Right cardiac atrium (tissue), 5 donors: Measurements from ENCODE around the gene SH3BP2. TPM values are rescaled to one million over a fixed set of nuclear protein-coding genes. Genes with fewer than 3 reads are reported as not detected.

Experiments
- ATAC-seq, 2 donors: fragments of 200-7000 bp; cut with Tn5 transposase; one replicate each; pipeline versions ENCODE4 v1.8.0 to v1.9.1; 2020; ENCODE audit warnings: moderate library complexity in 2 of 2, mild to moderate bottlenecking in 1 of 2
- DNase-seq, 3 donors: peaks; one replicate each; pipeline ENCODE4 v3.0.0-alpha.2; 2020
- H3K27ac ChIP-seq: one replicate; pipeline ENCODE4 v1.5.1; 2013; ENCODE audit warnings: mild to moderate bottlenecking, low read length, control low read depth, moderate library complexity
- H3K27me3 ChIP-seq: one replicate; pipeline ENCODE4 v1.6.1; 2013; ENCODE audit not compliant: control insufficient read depth, insufficient read depth
- H3K4me1 ChIP-seq: one replicate; pipeline ENCODE4 v1.6.1; 2013; ENCODE audit warnings: low read length; ENCODE audit not compliant: control insufficient read depth, insufficient read depth
- H3K4me3 ChIP-seq: one replicate; pipeline ENCODE4 v1.5.1; 2013; ENCODE audit warnings: low read length, control low read depth
- H3K9me3 ChIP-seq: one replicate; pipeline ENCODE4 v1.6.1; 2013; ENCODE audit warnings: low read length; ENCODE audit not compliant: control insufficient read depth
- WGBS: extraction: QIAGEN DNeasy Blood & Tissue Kit; methylation state at CpG from one replicate; pipeline ENCODE4 v1.1.7; 2013; 5-methylcytosine and 5-hydroxymethylcytosine counted together
- intact Hi-C, 4 donors: fragments of 100-400 bp; cut with DNase I; formaldehyde crosslinking; loops; one replicate each; pipeline versions ENCODE4 v1.11.0 to v1.14.0; 2022 to 2023
- polyA plus RNA-seq: library from polyadenylated mRNA; stranded (reverse); fragments of 200-250 nt; gene quantifications from one replicate; pipeline ENCODE4 v1.2.3, GENCODE V29; 2013
- total RNA-seq, 4 donors: library from RNA; stranded (reverse); fragmentation: NEBNext Ultra II Directional; extraction: Animal tissue kit (Norgen Biotek cat#: 25700); gene quantifications; one replicate each; pipeline ENCODE4 v1.2.1, GENCODE V29; 2021
- donor health status: healthy with polysubstance abuse.
- donor health status: DM: no; HTN: yes; CAD: no.
- donor health status: DM: no; HTN: no; CAD: no.
- donor health status: DM: no; HTN: yes; CAD: no; lungs with severe emphysema.
- donor health status: DM: yes; HTN: yes; CAD: no.

Gene SH3BP2
- total and polyA plus RNA-seq, 5 donors = 20.5 to 28.8 (median 25.0) TPM

DNA sequence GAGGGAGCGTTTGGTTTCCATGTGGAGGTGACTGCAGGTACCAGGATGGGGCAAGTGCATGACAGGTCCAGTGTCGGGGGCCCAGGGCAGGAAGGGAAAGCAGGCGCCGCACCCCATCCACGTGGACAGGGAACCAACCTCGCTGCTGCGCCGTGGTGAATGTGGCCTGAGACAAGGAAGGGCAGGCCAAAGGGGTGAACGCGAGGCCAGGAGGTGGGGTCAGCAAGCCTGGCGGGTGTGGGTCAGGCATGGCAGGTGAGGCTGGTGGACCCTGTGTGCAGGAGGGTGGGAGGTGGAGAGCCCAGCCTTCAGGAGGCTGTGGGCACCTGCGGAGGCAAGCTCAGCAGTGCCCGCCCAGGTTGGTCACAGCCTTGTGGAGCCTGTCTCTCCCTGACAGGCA is 14.7 kb downstream of the SH3BP2 start:
- H3K4me3 ChIP-seq = no peak overlapping the region
- intact Hi-C loops = no loop called here
- 93% methylated on average over 13 of the region's 13 CpGs for WGBS
- H3K9me3 ChIP-seq = no peaks in the 10 kb centered on the region
- no peak overlapping the region for H3K27ac ChIP-seq
- no peaks in the 10 kb centered on the region for H3K27me3 ChIP-seq
- DNase-seq (peak; percentile 20 to 61 (median 60)), ATAC-seq (no peak)
- peaks cover 21% of the 10 kb centered on the region for H3K4me1 ChIP-seq

DNA sequence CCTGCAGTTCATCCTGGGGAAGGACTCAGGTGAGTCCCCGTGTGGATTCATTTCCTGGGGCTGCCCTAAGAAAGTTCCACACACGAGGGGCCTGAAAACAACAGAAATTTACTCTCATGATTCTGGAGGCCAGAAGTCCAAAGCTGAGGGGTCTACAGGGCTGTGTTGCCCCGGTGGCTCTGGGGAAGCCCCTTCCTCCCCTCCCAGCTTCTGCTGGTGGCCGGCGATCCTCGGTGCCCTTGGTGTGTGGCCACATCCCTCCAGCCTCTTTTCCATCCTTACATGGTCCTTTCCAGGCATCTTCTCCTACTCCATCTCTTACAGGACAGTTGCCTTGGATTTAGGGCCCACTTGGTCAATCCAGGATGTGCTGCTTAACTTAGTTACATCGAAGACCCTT is 15.1 kb downstream of the SH3BP2 start:
- Histone ChIP-seq H3K27me3 (no peaks in the 10 kb centered on the region), H3K27ac (no peak overlapping the region), H3K9me3 (no peaks in the 10 kb centered on the region), H3K4me3 (no peak overlapping the region), H3K4me1 (peaks cover 21% of the 10 kb centered on the region)
- 91% methylated on average over 7 of the region's 7 CpGs for WGBS
- ATAC-seq (no peak), DNase-seq (peak in 1 of 3 donors; percentile 28)
- intact Hi-C loops = no loop called here

DNA sequence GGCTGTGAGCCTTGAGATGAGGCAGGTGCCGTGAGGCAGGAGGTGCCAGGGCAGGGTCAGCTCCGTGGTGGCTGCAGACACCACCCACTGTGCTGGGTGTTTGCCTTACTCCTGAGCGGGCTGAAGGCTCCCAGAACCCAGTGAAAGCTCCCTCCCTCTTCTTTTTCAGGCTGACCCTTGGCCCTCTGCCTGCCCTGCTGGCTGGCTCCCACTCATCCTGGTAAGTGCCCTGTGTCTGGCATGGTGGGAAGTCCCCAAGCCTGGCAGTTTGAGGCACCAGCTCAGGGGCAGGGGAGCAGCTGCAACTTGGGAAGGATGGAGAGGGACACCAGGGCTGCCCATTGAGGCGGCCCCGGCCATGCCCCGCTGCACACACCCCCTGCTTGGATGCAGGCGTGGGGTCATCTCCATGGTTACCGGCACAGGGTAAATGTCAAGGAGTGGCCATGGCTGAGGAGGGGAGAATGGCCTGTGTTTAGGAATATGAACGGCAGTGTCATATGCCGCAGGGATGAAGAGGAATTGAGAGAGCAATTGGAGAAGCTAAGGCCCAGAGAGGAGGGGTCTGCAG is 16.8 kb downstream of the SH3BP2 start:
- WGBS = 73% methylated on average over 10 of the region's 10 CpGs
- Histone ChIP-seq H3K4me3 (no peak overlapping the region), H3K9me3 (no peaks in the 10 kb centered on the region), H3K27ac (no peak overlapping the region), H3K27me3 (no peaks in the 10 kb centered on the region), H3K4me1 (peaks cover 23% of the 10 kb centered on the region)
- intact Hi-C loops = loop anchor here in 1 of 4 donors (10.0 kb wide), 1 partner anchor 45 kb away; no protein-coding TSS in a partner anchor
- peak in 2 of 3 donors; percentile 63 to 72 for DNase-seq
- ATAC-seq = no peak

DNA sequence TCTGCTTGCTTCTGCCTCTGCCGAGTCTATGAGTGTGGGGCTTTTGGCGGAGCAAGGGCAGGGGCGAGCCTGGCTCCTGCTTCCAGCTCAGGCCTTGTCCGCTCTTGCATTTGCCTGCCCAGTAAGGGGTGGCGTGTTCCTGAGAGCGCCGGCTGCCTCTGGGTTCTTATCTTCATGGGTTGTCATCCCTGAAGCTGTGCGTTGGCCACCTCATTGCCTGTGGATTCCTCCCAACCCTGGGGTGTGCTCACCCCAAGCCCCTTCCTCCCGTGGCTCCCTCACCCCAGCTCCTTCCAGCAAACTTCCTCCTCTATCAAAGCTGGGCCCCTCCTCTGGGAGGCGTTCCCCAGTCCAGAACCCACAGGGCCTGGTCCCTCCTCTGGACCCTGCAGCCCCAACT is 17.5 kb downstream of the SH3BP2 start:
- 76% methylated on average over 10 of the region's 10 CpGs for WGBS
- peaks cover 23% of the 10 kb centered on the region for H3K4me1 ChIP-seq
- no peaks in the 10 kb centered on the region for H3K27me3 ChIP-seq
- DNase-seq = no peak
- ATAC-seq = no peak
- no peaks in the 10 kb centered on the region for H3K9me3 ChIP-seq
- no peak overlapping the region for H3K27ac ChIP-seq
- no peak overlapping the region for H3K4me3 ChIP-seq
- intact Hi-C loops = loop anchor here in 1 of 4 donors (10.0 kb wide), 1 partner anchor 46 kb away; no protein-coding TSS in a partner anchor

DNA sequence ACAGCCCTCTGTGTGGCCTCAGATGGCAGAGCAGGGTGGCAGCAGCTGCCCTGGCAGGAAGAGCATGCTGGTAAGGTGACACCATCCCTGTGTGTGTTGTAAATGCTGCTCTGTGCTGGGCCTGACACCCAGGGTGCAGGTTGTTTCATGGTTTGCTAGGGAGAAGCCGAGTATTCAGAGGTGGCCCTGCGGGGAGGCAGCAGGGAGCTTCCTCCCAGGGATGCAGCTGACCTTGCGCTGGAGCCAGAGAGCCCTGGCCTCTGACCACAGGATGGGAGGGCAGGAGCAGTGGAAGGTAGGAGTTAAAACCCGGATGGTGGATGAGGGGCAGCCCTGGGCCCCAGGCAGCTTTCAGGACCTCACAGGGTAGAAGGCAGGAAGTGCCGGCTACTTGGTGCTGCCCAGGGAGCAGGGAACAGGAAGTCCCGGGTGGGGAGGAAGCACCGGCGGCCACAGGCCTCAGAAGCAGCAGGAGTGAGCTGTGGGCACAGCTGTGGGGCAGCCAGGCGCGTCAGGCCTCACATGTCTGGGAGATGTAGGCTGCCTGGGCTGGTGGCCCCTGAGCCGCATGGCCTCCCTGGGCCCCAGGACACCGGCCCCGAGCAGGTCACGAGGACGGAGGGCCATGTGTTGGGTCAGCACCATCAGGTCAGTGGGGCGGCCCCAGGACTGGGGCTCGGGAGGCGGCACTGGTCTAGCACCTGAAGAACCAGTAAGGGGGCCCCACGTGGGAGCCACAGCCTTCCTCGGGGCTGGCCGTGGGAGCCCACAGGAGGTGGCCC is 19.1 kb downstream of the SH3BP2 start:
- 43% methylated on average over 21 of the region's 21 CpGs for WGBS
- Histone ChIP-seq H3K4me3 (peak overlapping the region; percentile 3), H3K4me1 (peaks cover 14% of the 10 kb centered on the region), H3K27ac (peak overlapping the region; percentile 7), H3K27me3 (no peaks in the 10 kb centered on the region), H3K9me3 (no peaks in the 10 kb centered on the region)
- peak; percentile 78 to 89 (median 87) for DNase-seq
- intact Hi-C loops = loop anchor here in 1 of 4 donors (10.0 kb wide), 1 partner anchor 47 kb away; no protein-coding TSS in a partner anchor
- ATAC-seq = peak; percentile 75 to 82

DNA sequence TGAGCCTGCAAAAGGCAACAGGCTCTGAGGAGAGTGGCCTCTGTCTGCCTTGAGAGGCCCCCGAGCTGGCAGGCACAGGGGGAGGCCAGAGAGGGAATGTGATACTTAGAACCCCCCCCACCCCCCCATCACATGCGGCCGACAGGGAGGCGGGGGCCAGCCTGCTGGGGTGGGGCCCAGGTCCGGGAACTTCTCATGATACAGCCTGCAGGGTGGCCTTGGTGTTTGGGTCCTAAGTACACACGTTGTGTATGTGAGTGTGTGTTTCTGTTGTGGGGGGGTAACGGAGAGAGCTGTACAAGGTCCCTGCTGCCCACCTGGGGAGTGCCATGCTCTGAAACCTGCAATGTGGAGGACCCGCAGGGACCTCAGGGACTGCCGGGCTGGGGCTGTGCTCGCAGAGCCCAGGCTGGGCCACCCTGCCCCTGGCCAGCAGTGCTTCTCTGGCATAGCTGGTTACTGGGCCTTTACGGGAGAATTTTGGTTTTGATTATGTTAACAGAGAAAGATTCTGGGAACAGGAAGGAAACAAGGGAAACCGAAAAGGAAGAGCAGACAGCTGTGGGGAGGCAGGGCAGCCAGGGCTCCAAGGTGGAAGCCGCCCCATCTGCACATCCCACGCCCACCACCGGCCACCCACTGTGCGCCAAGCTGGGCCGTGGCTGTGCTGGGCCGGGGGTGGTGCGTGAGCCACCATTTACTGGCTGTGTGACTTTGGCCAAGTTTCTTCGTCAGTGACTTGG is 19.9 kb downstream of the SH3BP2 start:
- WGBS = 35% methylated on average over 20 of the region's 20 CpGs
- ATAC-seq (peak in 1 of 2 donors; percentile 28), DNase-seq (no peak)
- H3K9me3 ChIP-seq = no peaks in the 10 kb centered on the region
- peak overlapping the region; percentile 3 for H3K4me3 ChIP-seq
- H3K27me3 ChIP-seq = no peaks in the 10 kb centered on the region
- H3K27ac ChIP-seq = peak overlapping the region; percentile 5
- H3K4me1 ChIP-seq = peaks cover 13% of the 10 kb centered on the region
- intact Hi-C loops = loop anchor here in 1 of 4 donors (10.0 kb wide), 1 partner anchor 48 kb away; no protein-coding TSS in a partner anchor

DNA sequence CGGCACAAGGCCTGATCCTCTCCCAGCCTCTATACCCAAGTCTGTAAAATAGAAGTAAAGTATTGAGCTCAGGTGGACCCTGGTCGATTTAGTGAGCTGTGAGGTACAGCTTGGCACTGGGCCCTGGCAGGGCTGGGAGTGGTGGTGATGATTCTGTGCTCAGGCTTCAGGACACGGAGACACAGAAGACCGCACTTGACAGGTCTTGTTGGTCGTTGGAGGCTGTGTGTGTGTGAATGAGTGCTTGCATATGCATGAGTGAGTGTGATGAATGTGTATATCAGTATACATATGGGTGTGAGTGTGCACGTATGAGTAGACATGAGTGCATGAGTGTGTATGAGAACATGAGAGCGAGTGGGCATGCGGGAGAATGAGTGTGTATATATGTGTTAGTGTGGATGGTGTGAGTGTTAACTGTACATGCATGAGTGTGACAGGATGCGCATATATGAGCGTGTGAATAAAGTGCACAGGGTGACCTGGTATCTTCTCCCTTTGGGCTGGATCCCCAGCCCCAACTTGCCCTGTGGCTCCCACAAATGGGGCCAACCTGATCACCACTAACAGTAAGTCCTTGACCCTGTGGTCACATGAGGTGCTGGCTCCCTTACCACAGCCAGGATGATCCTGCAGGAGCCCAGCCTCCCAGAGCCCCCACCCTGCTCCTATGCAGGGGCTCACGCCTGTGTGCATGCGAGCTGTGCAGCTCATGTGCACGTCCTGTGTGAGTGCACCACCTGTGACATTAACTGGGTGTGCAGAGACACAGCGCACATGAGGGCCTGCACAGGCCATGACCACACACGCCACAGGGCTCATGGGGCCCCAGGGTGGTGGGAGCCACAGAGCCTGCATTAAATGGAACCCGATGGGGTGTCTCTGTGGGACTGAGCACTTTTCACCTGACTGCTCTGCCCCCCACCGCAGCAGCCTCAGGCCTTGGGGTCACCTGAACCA is 20.8 kb downstream of the SH3BP2 start:
- 86% methylated on average over 17 of the region's 17 CpGs for WGBS
- H3K4me1 ChIP-seq = peaks cover 14% of the 10 kb centered on the region
- intact Hi-C loops = loop anchor here in 1 of 4 donors (10.0 kb wide), 1 partner anchor 49 kb away; no protein-coding TSS in a partner anchor
- DNase-seq = no peak
- H3K4me3 ChIP-seq = no peak overlapping the region
- H3K27me3 ChIP-seq = no peaks in the 10 kb centered on the region
- ATAC-seq = no peak
- no peak overlapping the region for H3K27ac ChIP-seq
- no peaks in the 10 kb centered on the region for H3K9me3 ChIP-seq

DNA sequence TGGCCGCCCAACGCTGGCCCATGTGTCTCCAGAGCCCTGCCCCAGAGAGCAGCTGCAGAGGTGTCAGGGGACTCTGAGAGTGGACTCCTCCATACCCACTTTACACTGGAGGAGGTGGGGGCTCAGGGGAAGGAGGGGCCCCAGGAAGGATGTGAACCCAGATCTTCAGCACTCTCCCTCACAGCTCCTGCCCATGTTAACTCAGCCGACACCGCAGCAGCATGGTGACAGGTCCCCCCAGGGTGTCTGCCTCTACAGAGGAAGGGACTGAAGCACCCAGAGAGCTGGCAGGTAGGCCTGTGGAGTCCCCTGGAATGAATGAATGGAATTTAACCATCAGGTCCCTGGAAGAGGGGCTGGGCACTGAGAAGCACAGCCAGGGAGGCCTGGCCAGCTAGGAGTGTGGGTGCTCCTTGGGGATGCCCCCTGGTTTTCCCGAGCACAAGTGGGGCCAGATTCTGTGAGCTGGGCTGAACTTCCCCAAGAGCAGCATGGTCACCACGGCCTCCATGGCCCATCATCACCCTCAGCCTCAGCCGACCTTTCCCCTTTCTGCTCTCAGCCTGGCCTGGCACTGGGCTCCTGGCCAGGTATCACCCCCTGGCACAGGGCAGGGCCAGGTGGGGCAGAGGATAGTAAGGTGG is 21.9 kb downstream of the SH3BP2 start:
- Histone ChIP-seq H3K27ac (no peak overlapping the region), H3K4me3 (no peak overlapping the region)
- 78% methylated on average over 7 of the region's 7 CpGs for WGBS

DNA sequence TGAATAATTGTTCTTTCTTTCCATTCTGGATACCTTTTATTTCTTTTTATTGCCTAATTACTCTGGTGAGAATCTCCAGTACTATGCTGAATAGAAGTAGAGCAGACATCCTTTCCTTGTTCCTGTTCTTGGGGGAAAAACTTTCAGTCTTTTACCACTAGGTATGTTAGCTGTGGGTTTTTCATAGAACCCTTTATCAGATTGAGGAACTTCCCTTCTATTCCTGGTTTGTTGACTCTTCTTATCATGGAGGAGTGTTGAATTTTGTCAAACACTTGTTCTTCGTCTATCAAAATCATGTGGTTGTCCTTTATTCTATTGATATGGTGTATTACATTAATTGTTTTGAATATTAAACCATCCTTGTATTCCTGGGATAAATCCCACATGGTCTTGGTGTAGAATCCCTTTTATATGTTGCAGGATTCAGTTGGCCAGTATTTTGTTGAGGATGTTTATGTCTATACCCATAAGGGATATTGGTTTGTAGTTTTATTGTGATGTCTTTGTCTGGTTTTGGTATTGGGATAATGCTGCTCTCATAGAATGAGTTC is 23.6 kb downstream of the SH3BP2 start:
- peaks cover 12% of the 10 kb centered on the region for H3K4me1 ChIP-seq
- no peak for ATAC-seq
- H3K27ac ChIP-seq = no peak overlapping the region

More for the DNA sequence above, 21.9 kb downstream of the SH3BP2 start:
- DNase-seq (no peak), ATAC-seq (no peak)
- Histone ChIP-seq H3K9me3 (no peaks in the 10 kb centered on the region), H3K4me1 (peaks cover 12% of the 10 kb centered on the region), H3K27me3 (no peaks in the 10 kb centered on the region)
- intact Hi-C loops = loop anchor here in 1 of 4 donors (10.0 kb wide), 1 partner anchor 50 kb away; no protein-coding TSS in a partner anchor

More for the DNA sequence above, 23.6 kb downstream of the SH3BP2 start:
- intact Hi-C loops = loop anchor here in 1 of 4 donors (10.0 kb wide), 1 partner anchor 52 kb away; no protein-coding TSS in a partner anchor
- Histone ChIP-seq H3K9me3 (no peaks in the 10 kb centered on the region), H3K4me3 (no peak overlapping the region), H3K27me3 (no peaks in the 10 kb centered on the region)
- WGBS = 95% methylated on average over 1 of the region's 1 CpG
- no peak for DNase-seq
